Breast epithelium (tissue), 4 donors: ENCODE results near the gene SLC2A10. TPM values are rescaled to one million over a fixed set of nuclear protein-coding genes. Genes with fewer than 3 reads are reported as not detected.

ENCODE experiments used
- DNase-seq, 2 donors: peaks; one replicate each; pipeline ENCODE4 v3.0.0-alpha.2; 2019; ENCODE audit warnings: low spot score in 2 of 2
- H3K27ac ChIP-seq, 2 donors: fragments of 200-600 bp; sonication (generic) in 1 of 2; one replicate each; pipeline ENCODE4 v1.5.1; 2016 to 2019; ENCODE audit warnings: mild to moderate bottlenecking in 1 of 2
- H3K27me3 ChIP-seq, 2 donors: fragments of 200-600 bp; sonication (generic) in 1 of 2; one replicate each; pipeline versions ENCODE4 v1.5.1 to v1.6.0; 2017 to 2019; ENCODE audit warnings: control low read depth in 1 of 2, mild to moderate bottlenecking in 1 of 2
- H3K36me3 ChIP-seq: fragments of 200-600 bp; one replicate; pipeline ENCODE4 v1.5.1; 2019
- H3K4me1 ChIP-seq, 2 donors: fragments of 200-600 bp; sonication (generic); one replicate each; pipeline ENCODE4 v1.5.1; 2016 to 2019; ENCODE audit warnings: control low read depth in 1 of 2
- H3K4me3 ChIP-seq, 3 donors: fragments of 200-600 bp; sonication (generic); 1 replicate in 2 of 3; 2 replicates in 1 of 3; pipeline ENCODE4 v1.5.1; 2016 to 2019; ENCODE audit warnings: mild to moderate bottlenecking in 3 of 3, moderate library complexity in 2 of 3
- H3K9me3 ChIP-seq, 2 donors: fragments of 200-600 bp; sonication (generic) in 1 of 2; one replicate each; pipeline ENCODE4 v1.5.1; 2016 to 2019; ENCODE audit warnings: control low read depth in 1 of 2
- POLR2A ChIP-seq: fragments of 450-650 bp; IDR thresholded peaks from one replicate; pipeline ENCODE4 v1.6.1; 2016; ENCODE audit warnings: antibody characterized with exemption, mild to moderate bottlenecking, moderate library complexity
- POLR2AphosphoS5 ChIP-seq, 3 donors: sonication (generic); formaldehyde crosslinking; IDR thresholded peaks; one replicate each; pipeline ENCODE4 v1.6.1; 2017; ENCODE audit warnings: antibody characterized with exemption in 3 of 3
- intact Hi-C: fragments of 100-400 bp; cut with DNase I; formaldehyde crosslinking; loops from one replicate; pipeline ENCODE4 v1.15.1; 2023; ENCODE audit warnings: low total_unique reads
- total RNA-seq, 3 donors: library from RNA; depleted of rRNA; stranded (reverse); fragments of >200 nt; gene quantifications; one replicate each; pipeline ENCODE4 v1.1.0, GENCODE V29; 2016
- TF ChIP-seq, protein P1 (sequence below), 3 donors: fragments of 450-650 bp; IDR thresholded peaks; one replicate each; pipeline ENCODE4 v1.5.1; 2016 to 2017; ENCODE audit warnings: antibody characterized with exemption in 3 of 3, mild to moderate bottlenecking in 3 of 3, moderate library complexity in 3 of 3

Gene SLC2A10
- total RNA-seq, 3 donors from 2014 or later, result 19.8 to 42.9 (median 26.9) TPM

DNA sequence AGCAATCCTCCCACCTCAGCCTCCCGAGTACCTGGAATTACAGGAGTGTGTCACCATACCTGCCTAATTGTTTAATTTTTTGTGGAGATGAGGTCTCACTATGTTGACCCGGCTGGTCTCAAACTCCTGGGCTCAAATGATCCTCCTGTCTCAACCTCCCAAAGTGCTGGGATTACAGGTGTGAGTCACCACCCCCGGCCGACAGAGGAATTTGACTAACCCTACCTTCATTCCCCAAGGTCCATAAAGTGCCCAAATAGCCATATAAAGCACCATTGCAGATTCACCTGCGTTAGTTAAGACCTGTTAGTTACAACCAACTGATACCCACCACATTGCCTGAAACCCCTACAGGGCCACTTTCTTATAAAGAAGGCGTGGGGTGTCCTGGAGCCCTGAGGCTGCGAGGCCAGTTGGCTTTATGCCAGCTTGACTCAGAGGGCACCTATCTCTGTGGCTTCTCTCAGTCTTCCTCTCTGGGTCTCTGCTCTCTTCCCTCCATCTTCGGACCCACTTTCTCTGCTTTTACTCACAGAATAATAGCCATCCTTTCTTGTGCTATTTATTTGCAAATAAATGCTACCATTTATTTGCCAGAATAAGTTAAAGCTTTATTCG, 65.6 kb downstream of the SLC2A10 start:
- Histone ChIP-seq H3K4me3 (no peak overlapping the region), H3K36me3 (no peaks in the 10 kb centered on the region), H3K4me1 (no peaks in the 10 kb centered on the region), H3K27me3 (no peaks in the 10 kb centered on the region), H3K27ac (no peak overlapping the region), H3K9me3 (no peaks in the 10 kb centered on the region)
- intact Hi-C loops, result no loop called here
- no peak for DNase-seq
- TF ChIP-seq POLR2A, result no peak
- no peak for TF ChIP-seq POLR2AphosphoS5 (IDR thresholded peaks at IDR 0.05)
- TF ChIP-seq, protein P1, sequence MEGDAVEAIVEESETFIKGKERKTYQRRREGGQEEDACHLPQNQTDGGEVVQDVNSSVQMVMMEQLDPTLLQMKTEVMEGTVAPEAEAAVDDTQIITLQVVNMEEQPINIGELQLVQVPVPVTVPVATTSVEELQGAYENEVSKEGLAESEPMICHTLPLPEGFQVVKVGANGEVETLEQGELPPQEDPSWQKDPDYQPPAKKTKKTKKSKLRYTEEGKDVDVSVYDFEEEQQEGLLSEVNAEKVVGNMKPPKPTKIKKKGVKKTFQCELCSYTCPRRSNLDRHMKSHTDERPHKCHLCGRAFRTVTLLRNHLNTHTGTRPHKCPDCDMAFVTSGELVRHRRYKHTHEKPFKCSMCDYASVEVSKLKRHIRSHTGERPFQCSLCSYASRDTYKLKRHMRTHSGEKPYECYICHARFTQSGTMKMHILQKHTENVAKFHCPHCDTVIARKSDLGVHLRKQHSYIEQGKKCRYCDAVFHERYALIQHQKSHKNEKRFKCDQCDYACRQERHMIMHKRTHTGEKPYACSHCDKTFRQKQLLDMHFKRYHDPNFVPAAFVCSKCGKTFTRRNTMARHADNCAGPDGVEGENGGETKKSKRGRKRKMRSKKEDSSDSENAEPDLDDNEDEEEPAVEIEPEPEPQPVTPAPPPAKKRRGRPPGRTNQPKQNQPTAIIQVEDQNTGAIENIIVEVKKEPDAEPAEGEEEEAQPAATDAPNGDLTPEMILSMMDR (IDR thresholded peaks at IDR 0.05), result no peak

DNA sequence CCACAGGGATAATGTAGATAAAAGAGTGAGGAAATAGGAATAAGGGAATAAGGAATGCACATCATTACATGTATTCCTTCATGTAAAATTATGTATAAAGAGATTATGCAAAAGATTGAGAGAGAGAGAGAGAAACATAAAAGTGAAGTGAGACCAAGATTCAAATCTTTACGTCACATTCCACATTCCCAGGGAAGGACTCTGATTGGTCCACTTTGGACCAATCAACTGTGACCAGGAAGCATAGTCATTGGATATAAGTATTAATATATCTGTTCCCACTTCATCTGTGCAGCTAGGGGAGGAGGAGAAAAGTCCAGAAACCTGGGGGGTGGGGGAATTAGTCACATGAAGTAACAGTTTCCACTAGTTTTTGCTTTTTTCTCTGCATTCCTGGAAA, 66.4 kb downstream of the SLC2A10 start:
- intact Hi-C loops, result no loop called here
- H3K27ac ChIP-seq, result no peak overlapping the region
- TF ChIP-seq POLR2AphosphoS5 (IDR thresholded peaks at IDR 0.05) (no peak), POLR2A (no peak)
- TF ChIP-seq, protein P1 (IDR thresholded peaks at IDR 0.05), result no peak
- H3K4me3 ChIP-seq, result no peak overlapping the region
- no peaks in the 10 kb centered on the region for H3K27me3 ChIP-seq
- H3K9me3 ChIP-seq, result no peaks in the 10 kb centered on the region
- no peak for DNase-seq
- no peaks in the 10 kb centered on the region for H3K36me3 ChIP-seq
- H3K4me1 ChIP-seq, result no peaks in the 10 kb centered on the region

DNA sequence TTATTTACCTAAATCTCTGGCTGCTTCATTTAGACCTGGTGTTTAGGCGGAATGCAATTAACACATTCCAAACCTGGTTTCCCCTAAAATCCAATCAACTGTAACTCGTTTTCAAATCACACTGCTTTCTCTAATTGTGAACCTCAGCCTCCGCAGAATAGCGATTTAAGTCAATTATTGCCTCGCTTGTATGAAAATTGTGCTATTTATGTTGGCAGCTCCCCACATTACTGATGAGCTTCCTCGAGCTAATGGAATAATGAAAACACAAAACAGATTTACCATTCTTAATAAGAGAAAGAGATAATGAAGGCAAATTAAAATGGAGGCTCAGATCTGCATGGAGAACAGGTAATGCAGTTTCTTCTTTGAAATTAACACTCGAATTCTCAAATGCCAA, 67.9 kb downstream of the SLC2A10 start:
- DNase-seq, result no peak
- TF ChIP-seq POLR2AphosphoS5 (IDR thresholded peaks at IDR 0.05) (no peak), POLR2A (no peak)
- TF ChIP-seq, protein P1 (IDR thresholded peaks at IDR 0.05), result no peak
- intact Hi-C loops, result no loop called here

DNA sequence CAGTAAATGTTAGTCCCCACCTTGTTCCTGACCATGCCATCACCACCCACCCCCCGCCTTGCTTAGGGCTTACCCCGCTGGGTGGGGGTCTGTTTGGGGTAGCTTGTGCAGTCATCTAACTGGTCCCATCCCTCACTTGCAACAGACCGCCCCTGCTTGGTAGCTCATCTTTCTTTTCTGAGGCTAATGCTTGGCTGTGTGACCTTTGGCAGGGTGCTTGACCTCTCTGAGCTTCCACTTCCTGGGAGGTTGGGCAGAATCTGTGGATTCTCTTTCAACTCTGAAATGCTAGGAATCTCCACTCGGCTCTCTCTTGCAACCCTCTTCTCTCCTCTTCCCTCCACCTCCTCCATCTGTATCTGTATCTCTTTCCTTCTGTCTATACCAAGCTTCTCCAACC, 70.4 kb downstream of the SLC2A10 start:
- DNase-seq, result no peak
- H3K4me1 ChIP-seq, result no peaks in the 10 kb centered on the region
- TF ChIP-seq POLR2AphosphoS5 (IDR thresholded peaks at IDR 0.05) (no peak), POLR2A (no peak)
- TF ChIP-seq, protein P1 (IDR thresholded peaks at IDR 0.05), result no peak
- no peaks in the 10 kb centered on the region for H3K27me3 ChIP-seq
- no peak overlapping the region for H3K27ac ChIP-seq
- H3K9me3 ChIP-seq, result no peaks in the 10 kb centered on the region
- H3K4me3 ChIP-seq, result no peak overlapping the region
- no peaks in the 10 kb centered on the region for H3K36me3 ChIP-seq
- intact Hi-C loops, result no loop called here

More for the DNA sequence above, 67.9 kb downstream of the SLC2A10 start:
- H3K27ac ChIP-seq, result no peak overlapping the region
- H3K4me3 ChIP-seq, result no peak overlapping the region
- H3K4me1 ChIP-seq, result no peaks in the 10 kb centered on the region
- H3K27me3 ChIP-seq, result no peaks in the 10 kb centered on the region
- no peaks in the 10 kb centered on the region for H3K9me3 ChIP-seq
- no peaks in the 10 kb centered on the region for H3K36me3 ChIP-seq

DNA sequence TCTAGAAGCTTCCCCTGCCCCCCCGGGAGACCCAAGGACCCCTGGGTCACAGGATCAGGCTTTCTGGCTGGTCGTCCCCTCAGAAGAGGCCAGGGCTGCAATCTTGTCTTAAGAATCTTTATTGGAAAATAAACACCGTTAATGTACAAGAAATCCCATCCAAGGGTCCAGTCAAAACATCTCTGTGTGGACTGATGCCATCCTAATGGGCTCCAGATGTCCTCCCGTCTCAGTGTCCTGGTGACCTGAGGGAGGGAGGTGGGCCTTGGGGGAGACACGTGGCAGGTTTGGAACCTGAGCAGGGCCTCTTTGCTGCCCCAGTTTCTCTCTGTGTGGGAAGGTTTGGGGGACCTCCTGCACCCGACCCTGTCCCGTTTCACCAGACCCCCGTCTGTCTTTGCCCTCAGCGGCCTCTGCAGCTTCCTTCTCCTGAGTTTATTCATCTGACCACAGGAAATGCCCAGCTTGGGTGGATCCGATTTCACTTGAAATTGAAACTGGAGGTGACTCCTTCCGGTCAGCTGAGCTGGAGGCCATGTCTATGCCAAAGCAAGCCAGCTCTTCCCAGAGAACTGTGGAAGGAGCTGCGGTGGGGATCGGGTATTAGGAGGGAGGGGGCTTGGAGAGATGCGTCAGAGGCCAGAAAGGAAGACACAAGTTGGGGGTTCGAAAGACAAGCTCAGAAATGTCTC, 75.1 kb downstream of the SLC2A10 start:
- Histone ChIP-seq H3K4me3 (no peak overlapping the region), H3K36me3 (no peaks in the 10 kb centered on the region), H3K27ac (no peak overlapping the region), H3K27me3 (no peaks in the 10 kb centered on the region), H3K4me1 (no peaks in the 10 kb centered on the region), H3K9me3 (no peaks in the 10 kb centered on the region)
- intact Hi-C loops, result no loop called here
- DNase-seq, result no peak
- TF ChIP-seq POLR2AphosphoS5 (IDR thresholded peaks at IDR 0.05) (no peak), POLR2A (no peak)
- TF ChIP-seq, protein P1 (IDR thresholded peaks at IDR 0.05), result no peak
